ENCODE data around the gene SUMF2. TPM values are rescaled to one million over a fixed set of nuclear protein-coding genes. Genes with fewer than 3 reads are reported as not detected.
A peak's percentile ranks its signal among the peaks of the same experiment; 100 is the strongest.

SUMF2 gene
- total RNA-seq, 1 experiment from 2014 or later = 99.6 TPM

GRCh38 chr7:56105508-56105907 lies 41.4 kb downstream of the SUMF2 start (continued):
- no peak for TF ChIP-seq ATF6 (CRISPR knock-in tag; IDR thresholded peaks at IDR 0.05)
- no peak for TF ChIP-seq GABPB1 (CRISPR knock-in tag; IDR thresholded peaks at IDR 0.05)
- no peak for TF ChIP-seq TP53 (CRISPR knock-in tag; IDR thresholded peaks at IDR 0.05)
- no peak for TF ChIP-seq GTF2I (CRISPR knock-in tag; conservative IDR thresholded peaks at IDR 0.05)
- no peak for TF ChIP-seq CTCF (IDR thresholded peaks at IDR 0.05)
- no peak for TF ChIP-seq ZNF317 (CRISPR knock-in tag; IDR thresholded peaks at IDR 0.05; ENCODE audit: borderline replicate concordance, low read depth)
- TF ChIP-seq HMGA2 (CRISPR knock-in tag; IDR thresholded peaks at IDR 0.05) = no peak
- TF ChIP-seq EMX1 (CRISPR knock-in tag; IDR thresholded peaks at IDR 0.05) = no peak
- no peak for TF ChIP-seq RORB (CRISPR knock-in tag; IDR thresholded peaks at IDR 0.05)

GRCh38 chr7:56106108-56107073 lies 42.3 kb downstream of the SUMF2 start, which contains the start of gene CHCHD2:
CHCHD2 (minus strand) TSS chr7:56106476; CDS start chr7:56106413, 63 bp downstream.
- CTCF ChIA-PET = no interaction called here
- H3K4me3 Mint-ChIP-seq = no peak within 1 kb of the TSS
- no peak within 1 kb of the TSS for H3K27ac Mint-ChIP-seq

GRCh38 chr7:56107954-56108258 lies 43.8 kb downstream of the SUMF2 start:
- ATAC-seq (no peak), DNase-seq (ENCODE audit: low spot score) (no peak)
- TF ChIP-seq FOXJ3 (CRISPR knock-in tag; IDR thresholded peaks at IDR 0.05; ENCODE audit: borderline replicate concordance) (no peak), CBFB (CRISPR knock-in tag; IDR thresholded peaks at IDR 0.05; ENCODE audit: low read depth) (no peak), OVOL2 (CRISPR knock-in tag; IDR thresholded peaks at IDR 0.05; ENCODE audit: borderline replicate concordance) (no peak), CTCF (IDR thresholded peaks at IDR 0.05) (no peak), NR2C2 (CRISPR knock-in tag; IDR thresholded peaks at IDR 0.05) (no peak), ZNF219 (CRISPR knock-in tag; IDR thresholded peaks at IDR 0.05; ENCODE audit: borderline replicate concordance) (no peak)
- peaks cover 54% of the 10 kb centered on the region for H3K9me3 Mint-ChIP-seq
- CTCF ChIA-PET = no interaction called here
- H3K4me3 Mint-ChIP-seq = no peak overlapping the region
- peaks cover 2% of the 10 kb centered on the region; the same call in 1 of the 2 replicates for H3K27me3 Mint-ChIP-seq (ENCODE audit: low read depth)
- peaks cover 50% of the 10 kb centered on the region for H3K36me3 Mint-ChIP-seq
- POLR2A ChIA-PET = no interaction called here
- no peak overlapping the region for H3K27ac Mint-ChIP-seq
- H3K4me1 Mint-ChIP-seq = no peaks in the 10 kb centered on the region

More at GRCh38 chr7:56106108-56107073, 42.3 kb downstream of the SUMF2 start, which contains the start of gene CHCHD2:
- DNase-seq (ENCODE audit: low spot score) = no peak
- POLR2A ChIA-PET = no interaction called here
- TF ChIP-seq ZNF138 (CRISPR knock-in tag; conservative IDR thresholded peaks at IDR 0.05) = no peak
- no peak for TF ChIP-seq PRDM15 (CRISPR knock-in tag; IDR thresholded peaks at IDR 0.05)
- TF ChIP-seq ZNF671 (CRISPR knock-in tag; IDR thresholded peaks at IDR 0.05) = no peak
- peak; percentile 62 for TF ChIP-seq GABPB1 (CRISPR knock-in tag; IDR thresholded peaks at IDR 0.05)
- H3K27me3 Mint-ChIP-seq (ENCODE audit: low read depth) = peaks cover 2% of the 10 kb centered on the region; the same call in 1 of the 2 replicates
- H3K4me1 Mint-ChIP-seq = no peaks in the 10 kb centered on the region
- peaks cover 53% of the 10 kb centered on the region for H3K36me3 Mint-ChIP-seq
- peaks cover 60% of the 10 kb centered on the region for H3K9me3 Mint-ChIP-seq
- no peak for ATAC-seq
